ENCODE data around the gene ZSCAN31. TPM values are rescaled to one million over a fixed set of nuclear protein-coding genes. Genes with fewer than 3 reads are reported as not detected.

ZSCAN31 gene
- total RNA-seq, 1 donor from 2014 or later, result 11.3 TPM

DNA sequence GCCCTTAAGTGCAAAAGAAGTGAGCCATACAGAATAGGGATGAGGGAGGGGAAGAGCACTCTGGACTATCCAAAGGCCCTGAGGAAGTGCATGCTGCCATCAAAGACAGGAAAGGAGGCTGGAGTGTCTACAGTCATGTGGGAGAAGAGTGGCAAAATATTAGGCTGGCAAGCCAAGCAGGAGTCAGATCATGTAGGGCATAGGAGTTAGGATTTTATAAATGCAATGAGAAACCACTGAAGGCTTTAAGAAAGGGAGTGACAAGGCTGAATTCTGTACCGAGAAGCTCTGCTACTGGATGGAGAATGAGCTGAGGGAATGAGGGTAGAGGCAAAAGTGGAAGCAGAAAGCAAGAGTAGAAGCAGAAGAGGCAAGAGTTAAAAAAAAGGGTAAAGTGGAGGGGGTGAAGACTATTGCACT lies 2.3 kb downstream of the ZSCAN31 start:
- no peak for DNase-seq (ENCODE audit: extremely low spot score in 2 of 2)
- H3K27ac ChIP-seq, result no peak overlapping the region
- intact Hi-C loops (cut with DNase I), result no loop called here

DNA sequence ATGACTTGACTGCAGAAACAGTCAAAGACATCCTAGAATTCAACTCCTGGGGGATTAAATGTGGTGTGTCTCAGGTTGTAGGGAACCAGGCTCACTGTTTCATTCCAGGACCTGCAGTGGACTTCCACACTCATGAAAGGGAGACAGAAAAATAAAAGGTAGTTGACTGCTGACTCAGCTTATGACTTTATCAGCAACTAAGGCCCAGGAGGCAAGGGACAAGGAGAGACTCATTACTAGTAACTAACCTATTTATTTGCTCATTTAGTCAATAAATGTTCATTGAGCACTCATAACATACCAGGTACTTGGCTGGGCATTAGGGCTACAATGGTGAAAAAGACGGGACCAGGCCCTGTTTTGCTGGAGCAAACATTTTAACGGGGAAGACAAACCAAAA lies 2.9 kb downstream of the ZSCAN31 start:
- intact Hi-C loops (cut with DNase I), result no loop called here
- Histone ChIP-seq H3K36me3 (peaks cover 0 to 11% of the 10 kb centered on the region in 2 donors), H3K27ac (no peak overlapping the region), H3K27me3 (no peaks in the 10 kb centered on the region), H3K4me3 (no peak overlapping the region), H3K9me3 (no peaks in the 10 kb centered on the region), H3K4me1 (peaks cover 18% of the 10 kb centered on the region)
- TF ChIP-seq, protein P1, sequence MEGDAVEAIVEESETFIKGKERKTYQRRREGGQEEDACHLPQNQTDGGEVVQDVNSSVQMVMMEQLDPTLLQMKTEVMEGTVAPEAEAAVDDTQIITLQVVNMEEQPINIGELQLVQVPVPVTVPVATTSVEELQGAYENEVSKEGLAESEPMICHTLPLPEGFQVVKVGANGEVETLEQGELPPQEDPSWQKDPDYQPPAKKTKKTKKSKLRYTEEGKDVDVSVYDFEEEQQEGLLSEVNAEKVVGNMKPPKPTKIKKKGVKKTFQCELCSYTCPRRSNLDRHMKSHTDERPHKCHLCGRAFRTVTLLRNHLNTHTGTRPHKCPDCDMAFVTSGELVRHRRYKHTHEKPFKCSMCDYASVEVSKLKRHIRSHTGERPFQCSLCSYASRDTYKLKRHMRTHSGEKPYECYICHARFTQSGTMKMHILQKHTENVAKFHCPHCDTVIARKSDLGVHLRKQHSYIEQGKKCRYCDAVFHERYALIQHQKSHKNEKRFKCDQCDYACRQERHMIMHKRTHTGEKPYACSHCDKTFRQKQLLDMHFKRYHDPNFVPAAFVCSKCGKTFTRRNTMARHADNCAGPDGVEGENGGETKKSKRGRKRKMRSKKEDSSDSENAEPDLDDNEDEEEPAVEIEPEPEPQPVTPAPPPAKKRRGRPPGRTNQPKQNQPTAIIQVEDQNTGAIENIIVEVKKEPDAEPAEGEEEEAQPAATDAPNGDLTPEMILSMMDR (IDR thresholded peaks at IDR 0.05), result no peak
- TF ChIP-seq POLR2A (IDR thresholded peaks at IDR 0.05), result no peak
- no peak for TF ChIP-seq POLR2AphosphoS5 (IDR thresholded peaks at IDR 0.05; ENCODE audit: insufficient read depth in 1 of 2, low read depth in 1 of 2)
- DNase-seq (ENCODE audit: extremely low spot score in 2 of 2), result no peak

More for the DNA sequence above, 2.3 kb downstream of the ZSCAN31 start:
- Histone ChIP-seq H3K27me3 (no peaks in the 10 kb centered on the region), H3K36me3 (peaks cover 0 to 8% of the 10 kb centered on the region in 2 donors), H3K4me1 (peaks cover 18% of the 10 kb centered on the region), H3K9me3 (no peaks in the 10 kb centered on the region), H3K4me3 (no peak overlapping the region)
- TF ChIP-seq POLR2AphosphoS5 (IDR thresholded peaks at IDR 0.05; ENCODE audit: insufficient read depth in 1 of 2, low read depth in 1 of 2), result no peak
- no peak for TF ChIP-seq POLR2A (IDR thresholded peaks at IDR 0.05)
- TF ChIP-seq, protein P1 (IDR thresholded peaks at IDR 0.05), result no peak

DNA sequence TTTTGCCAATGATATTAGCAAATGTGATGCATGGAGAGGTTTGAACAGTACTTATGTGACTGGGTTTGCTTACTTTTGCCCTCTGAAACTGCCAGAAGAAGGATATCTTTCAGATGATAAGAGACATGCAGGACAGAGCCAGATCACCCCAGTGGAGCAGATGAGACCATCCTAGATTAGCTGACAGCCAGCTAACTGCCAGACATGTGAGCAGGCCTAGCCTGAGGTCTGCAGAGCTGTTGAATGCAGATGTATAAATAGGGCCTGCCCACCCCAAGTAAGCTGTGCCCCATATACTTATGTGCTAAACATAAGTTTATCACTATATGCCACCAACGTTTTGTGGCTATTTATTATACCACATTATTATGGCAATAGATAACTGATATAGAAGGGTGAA lies 5.9 kb downstream of the ZSCAN31 start:
- Histone ChIP-seq H3K9me3 (peaks cover 22% of the 10 kb centered on the region), H3K27me3 (no peaks in the 10 kb centered on the region), H3K27ac (no peak overlapping the region), H3K4me3 (no peak overlapping the region), H3K4me1 (peaks cover 5% of the 10 kb centered on the region), H3K36me3 (peaks cover 8 to 41% of the 10 kb centered on the region in 2 donors)
- DNase-seq (ENCODE audit: extremely low spot score in 2 of 2), result no peak
- intact Hi-C loops (cut with DNase I), result no loop called here
- TF ChIP-seq POLR2AphosphoS5 (IDR thresholded peaks at IDR 0.05; ENCODE audit: insufficient read depth in 1 of 2, low read depth in 1 of 2), result no peak
- TF ChIP-seq, protein P1 (IDR thresholded peaks at IDR 0.05), result no peak
- TF ChIP-seq POLR2A (IDR thresholded peaks at IDR 0.05), result no peak

DNA sequence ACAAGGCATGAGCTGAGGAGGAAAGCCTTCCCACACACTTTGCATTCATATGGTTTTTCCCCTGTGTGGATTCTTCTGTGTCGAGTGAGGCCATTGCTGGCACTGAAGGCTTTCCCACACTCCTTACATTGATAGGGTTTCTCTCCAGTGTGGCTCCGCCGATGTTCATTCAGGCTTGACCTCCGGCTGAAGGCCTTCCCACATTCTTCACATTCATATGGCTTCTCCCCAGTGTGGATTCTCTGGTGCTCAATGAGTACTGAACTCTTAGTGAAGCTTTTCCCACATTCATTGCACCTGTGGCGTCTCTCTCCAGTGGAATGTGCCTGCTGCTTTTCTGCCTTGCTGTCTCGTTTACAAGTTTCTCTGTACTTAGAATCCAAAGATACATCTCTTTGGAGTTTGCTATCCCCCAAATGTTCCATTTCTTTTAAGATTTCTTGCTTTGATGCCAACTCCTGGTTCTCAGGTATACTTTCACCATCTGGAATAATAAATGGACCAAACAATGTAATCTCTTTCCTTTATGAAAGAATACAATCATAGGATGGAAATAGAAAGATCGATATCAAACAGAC lies 9.5 kb downstream of the ZSCAN31 start:
- H3K27me3 ChIP-seq, result no peaks in the 10 kb centered on the region

More for the DNA sequence above, 9.5 kb downstream of the ZSCAN31 start:
- TF ChIP-seq POLR2AphosphoS5 (IDR thresholded peaks at IDR 0.05; ENCODE audit: insufficient read depth in 1 of 2, low read depth in 1 of 2) (no peak), POLR2A (IDR thresholded peaks at IDR 0.05) (no peak)
- TF ChIP-seq, protein P1 (IDR thresholded peaks at IDR 0.05), result no peak
- no peak overlapping the region for H3K4me3 ChIP-seq
- no peak overlapping the region for H3K27ac ChIP-seq
- peaks cover 22% of the 10 kb centered on the region for H3K9me3 ChIP-seq
- no peaks in the 10 kb centered on the region for H3K4me1 ChIP-seq
- intact Hi-C loops (cut with DNase I), result no loop called here
- no peak for DNase-seq (ENCODE audit: extremely low spot score in 2 of 2)
- H3K36me3 ChIP-seq, result peaks cover 8 to 49% of the 10 kb centered on the region in 2 donors

All from vagina (tissue), 2 donors.